GM20431 (cell line): ENCODE data around the gene CFAP99.

Source experiments
- in situ Hi-C: fragments of 300-500 bp; cut with MseI, MboI; formaldehyde crosslinking; loops from one replicate; pipeline ENCODE4 v1.15.0; 2020; ENCODE audit warnings: low sequenced_read_pairs; ENCODE audit not compliant: unreplicated experiment

CFAP99 gene

DNA sequence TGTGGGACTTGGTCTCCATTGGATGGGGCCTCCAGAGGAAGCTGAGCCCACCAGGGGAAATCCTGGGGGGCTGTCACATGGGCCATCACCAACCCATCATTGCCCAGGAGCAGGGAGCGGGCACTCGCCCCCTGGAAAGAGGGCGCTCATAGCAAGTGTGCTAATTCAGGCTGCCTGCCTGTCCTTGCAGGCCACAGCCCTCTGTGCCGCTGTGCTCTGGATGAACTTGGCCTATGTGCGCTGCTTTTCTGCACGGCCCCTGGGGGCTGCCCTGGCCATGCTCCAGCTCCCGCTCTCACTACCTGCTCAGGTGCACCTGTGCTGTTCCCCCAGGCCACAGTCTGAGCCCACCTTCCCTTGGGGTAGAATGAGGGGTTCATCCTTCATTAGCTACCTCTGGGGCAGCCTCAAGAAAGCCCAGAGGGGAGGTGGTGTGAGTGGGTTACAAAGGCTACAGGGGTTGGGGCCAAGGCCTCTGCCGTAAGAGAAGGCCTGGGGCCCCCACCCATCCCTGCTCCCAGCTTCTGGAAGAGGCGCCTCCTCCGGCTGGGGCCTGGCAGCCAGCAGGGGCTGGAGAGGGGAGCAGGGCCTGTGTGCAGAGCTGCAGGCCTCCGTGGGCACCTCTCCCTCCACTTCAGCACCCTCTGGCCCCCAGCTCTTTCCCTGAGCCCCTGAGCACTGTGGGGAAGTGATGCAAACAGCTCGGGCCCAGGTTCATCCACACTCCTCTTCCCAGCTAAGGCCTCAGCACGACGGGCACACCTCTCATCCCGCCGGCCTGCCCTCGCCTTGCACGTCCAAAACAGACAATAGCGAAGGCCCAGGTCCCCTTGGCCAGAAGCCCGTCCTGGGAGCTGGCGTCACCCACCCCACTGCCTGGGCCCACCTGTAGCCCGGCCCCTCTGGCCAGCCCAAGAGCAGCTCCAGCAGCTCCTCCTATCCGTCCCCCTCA lies 8.9 kb downstream of the CFAP99 start:
- in situ Hi-C loops = loop anchor here (25.0 kb wide), 1 partner anchor 190 kb away; the partner anchor contains the start of genes HAUS3 and POLN

DNA sequence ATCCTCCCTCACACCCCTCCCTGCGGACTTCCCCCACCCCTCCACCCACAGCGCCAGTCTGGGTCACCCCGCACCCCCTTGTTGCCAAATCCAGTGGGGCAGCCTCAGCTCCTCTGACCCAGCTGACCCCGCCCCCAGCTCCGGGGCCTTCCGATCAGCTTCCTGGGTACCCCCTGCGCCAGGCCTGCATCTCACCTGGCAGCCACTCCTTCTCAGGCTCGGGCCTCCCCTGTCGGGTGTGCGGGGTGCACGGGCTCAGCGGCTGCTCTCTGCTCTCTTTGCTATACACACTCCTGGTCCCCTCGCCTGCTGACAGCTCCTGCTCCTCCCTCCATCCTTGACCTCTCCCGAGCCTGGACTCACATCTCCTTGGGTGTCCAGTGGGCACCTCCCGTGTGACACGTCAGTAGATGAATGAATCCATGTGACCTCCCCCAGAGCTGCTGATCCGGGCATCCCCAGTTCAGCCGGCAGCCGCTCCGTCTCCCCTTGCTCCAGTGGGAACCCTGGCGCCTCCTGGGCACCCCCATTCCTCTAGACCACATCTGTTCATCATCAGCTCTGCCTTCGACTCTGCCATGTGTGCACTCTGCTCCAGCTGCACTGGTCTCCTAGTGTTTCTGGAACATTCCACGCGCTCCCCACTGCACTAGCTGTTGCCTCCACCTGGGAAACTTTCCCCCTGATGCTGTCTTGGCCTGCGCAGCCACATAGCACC lies 9.9 kb downstream of the CFAP99 start:
- in situ Hi-C loops = loop anchor here (25.0 kb wide), 1 partner anchor 191 kb away; the partner anchor contains the start of genes HAUS3 and POLN

DNA sequence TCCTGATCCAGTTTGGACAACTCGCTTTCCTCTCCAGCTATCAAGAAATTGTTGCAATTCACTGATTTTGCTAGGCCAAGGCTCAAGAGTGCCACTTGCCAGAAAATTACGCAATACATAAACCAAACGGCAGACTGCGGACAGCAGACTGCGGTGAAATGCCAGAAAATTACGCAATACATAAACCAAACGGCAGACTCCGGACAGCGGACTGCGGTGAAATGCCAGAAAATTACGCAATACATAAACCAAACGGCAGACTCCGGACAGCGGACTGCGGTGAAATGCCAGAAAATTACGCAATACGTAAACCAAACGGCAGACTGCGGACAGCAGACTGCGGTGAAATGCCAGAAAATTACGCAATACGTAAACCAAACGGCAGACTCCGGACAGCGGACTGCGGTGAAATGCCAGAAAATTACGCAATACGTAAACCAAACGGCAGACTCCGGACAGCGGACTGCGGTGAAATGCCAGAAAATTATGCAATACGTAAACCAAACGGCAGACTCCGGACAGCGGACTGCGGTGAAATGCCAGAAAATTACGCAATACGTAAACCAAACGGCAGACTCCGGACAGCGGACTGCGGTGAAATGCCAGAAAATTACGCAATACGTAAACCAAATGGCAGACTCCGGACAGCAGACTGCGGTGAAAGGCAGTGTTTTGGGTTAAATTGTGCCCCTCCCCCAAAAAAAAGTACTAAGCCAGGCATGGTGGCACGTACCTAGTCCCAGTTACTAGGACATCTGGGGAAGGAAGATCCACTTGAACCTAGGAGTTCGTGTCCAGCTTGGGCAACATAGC lies 11.4 kb downstream of the CFAP99 start:
- in situ Hi-C loops = loop anchor here (25.0 kb wide), 1 partner anchor 193 kb away; the partner anchor contains the start of genes HAUS3 and POLN

DNA sequence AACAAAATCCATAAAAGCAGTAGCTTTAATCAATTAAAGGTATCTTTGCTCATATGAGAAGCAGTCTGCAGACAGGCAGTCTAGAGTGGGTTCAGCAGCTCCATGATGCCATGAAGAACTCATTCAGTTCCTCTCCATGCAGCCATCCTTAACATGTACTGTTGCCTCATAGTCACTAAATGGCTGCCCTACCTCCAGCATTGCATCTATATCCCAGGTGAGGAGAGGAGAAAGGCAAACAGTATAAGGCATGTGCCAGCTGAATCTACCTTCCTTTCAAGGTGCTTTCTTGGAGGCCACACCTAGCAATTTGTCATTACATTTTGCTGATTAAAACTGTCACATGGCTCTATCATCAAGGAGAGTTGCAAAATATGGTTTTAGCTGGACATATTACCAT lies 13.2 kb downstream of the CFAP99 start:
- in situ Hi-C loops = loop anchor here (25.0 kb wide), 1 partner anchor 195 kb away; the partner anchor contains the start of genes HAUS3 and POLN

DNA sequence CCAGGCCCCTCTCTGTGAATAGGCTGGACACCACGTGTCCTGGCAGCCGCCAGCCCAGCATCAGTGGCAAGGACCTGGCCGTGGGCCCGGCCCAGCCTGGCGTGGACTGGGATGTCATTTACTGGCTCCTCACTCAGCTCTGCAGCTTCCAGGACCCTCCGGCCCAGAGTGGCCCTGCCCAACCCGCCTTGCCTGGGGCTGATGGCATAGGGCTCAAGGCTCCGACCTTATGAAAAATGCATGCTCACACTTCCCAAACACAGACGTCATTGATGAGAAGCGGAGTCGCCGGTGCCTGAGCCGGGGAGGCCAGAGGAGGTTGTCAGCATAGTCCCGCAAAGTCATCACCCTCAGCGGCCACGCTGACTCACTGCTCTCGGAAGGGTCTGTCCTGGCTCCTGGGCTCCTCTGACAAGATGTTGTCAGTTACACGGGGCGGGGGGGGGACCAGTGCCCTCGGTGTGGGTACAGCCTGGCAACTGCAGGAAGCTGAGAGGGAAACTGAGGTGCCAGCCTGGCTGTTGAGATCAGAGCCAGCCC lies 14.3 kb downstream of the CFAP99 start:
- in situ Hi-C loops = loop anchor here (25.0 kb wide), 1 partner anchor 196 kb away; the partner anchor contains the start of genes HAUS3 and POLN

DNA sequence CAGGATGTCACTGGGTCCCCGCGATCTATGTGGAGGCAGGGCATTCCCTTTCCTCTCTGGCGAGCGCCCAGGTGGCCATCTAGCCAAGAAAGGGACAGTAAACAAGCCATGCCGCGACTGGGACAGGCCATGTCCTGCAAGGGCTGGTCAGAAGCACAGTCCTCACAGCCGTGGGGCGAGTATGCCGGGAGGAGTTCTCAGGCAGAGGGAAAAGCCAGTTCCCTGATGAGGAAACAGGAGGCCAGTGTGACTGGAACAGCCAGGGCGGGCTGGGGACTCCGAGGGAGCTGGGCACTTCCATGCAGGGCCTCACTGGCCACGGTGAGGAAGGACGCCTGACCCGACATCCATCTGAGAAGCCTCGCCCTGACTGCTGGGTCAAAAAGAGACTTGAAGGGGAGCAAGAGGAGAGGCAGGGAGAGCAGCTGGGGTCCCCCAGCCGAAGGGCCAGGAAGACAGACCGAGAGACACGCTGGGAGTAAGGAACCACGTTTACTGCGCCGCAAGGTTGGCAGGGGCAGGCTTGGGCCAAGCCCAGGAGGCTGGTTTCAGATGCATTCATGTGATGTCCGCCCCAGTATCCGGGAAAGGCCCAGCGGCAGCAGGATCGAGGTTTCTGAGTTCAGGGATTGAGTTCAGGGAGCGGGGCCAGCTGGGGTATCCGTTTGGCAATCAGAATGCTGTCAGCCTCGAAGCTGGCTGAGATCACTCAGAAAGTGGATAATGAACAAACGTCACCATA lies 15.0 kb downstream of the CFAP99 start:
- in situ Hi-C loops = loop anchor here (25.0 kb wide), 1 partner anchor 196 kb away; the partner anchor contains the start of genes HAUS3 and POLN

DNA sequence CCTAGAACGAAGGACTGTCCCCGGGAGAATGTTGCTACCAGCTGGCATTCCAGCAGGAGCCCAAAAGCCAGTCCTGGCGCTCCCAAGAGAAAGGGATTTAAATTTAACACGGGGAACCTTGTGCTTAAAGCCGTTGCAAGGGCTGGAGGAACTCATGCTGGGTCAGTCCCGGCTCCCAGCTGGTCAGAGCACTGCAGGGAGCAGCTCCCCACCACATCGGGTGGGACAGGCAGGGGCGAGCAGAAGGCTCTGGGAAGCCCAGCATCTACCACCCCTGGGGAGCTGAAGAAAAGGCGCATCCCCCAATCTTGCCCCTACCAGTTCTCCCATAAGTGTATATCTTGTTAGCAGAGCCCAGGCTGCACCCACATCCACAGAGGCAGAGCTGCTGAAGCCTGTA lies 15.7 kb downstream of the CFAP99 start:
- in situ Hi-C loops = loop anchor here (25.0 kb wide), 1 partner anchor 197 kb away; the partner anchor contains the start of genes HAUS3 and POLN

DNA sequence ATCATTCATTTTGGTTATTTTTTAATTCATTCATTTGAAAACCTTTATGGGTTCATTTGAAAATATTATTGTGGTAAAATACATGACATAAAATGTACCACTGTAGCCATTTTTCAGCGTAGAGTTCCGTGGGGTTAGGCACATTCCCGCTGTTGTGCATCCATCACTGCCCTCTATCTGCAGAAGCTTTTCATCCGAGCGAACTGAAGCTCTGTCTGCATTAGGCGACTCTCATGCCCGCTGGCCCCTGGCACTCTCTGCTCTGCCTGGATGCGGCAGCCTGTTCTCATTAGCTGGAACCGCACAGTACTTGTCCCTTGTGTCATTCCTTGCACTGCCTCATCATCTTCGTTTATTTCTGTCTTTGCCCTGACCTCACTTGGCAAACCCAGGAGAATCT lies 17.5 kb downstream of the CFAP99 start:
- in situ Hi-C loops = loop anchor here (25.0 kb wide), 1 partner anchor 199 kb away; the partner anchor contains the start of genes HAUS3 and POLN

DNA sequence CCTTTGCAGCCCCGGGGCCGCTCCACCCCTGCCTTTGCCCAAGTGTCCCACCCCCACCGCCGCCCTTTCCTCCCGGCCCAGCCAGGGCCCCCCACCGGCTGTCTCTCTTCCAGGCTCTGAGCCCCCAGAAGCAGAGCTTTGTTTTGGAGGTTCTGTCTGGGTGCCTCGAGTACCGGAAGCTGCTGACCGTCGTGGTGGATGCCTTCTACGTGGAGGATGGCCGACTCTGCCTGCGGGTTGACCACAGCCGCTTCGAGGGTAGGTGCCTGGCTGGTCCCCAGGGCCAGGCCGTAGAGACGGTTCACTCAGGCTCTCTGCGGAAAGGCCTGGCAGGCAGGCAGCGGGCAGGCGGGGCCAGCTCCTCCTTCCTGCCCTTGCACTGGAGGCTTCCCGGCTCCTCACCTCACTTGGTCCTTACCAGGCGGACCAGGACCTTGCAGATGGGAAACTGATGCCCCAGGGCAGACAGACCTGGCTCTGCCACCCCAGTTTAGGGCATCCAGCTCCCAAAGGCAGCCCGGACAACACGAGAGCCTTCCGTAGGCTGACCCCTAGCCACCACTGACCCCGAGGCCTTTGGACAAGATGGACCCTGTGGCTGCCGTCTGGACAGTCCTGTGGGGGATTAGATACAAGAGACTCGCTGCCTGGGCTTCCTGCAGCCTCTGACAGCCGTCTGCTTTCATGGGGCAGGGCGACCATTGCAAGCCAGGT lies 18.2 kb downstream of the CFAP99 start:
- in situ Hi-C loops = loop anchor here (25.0 kb wide), 1 partner anchor 200 kb away; the partner anchor contains the start of genes HAUS3 and POLN

DNA sequence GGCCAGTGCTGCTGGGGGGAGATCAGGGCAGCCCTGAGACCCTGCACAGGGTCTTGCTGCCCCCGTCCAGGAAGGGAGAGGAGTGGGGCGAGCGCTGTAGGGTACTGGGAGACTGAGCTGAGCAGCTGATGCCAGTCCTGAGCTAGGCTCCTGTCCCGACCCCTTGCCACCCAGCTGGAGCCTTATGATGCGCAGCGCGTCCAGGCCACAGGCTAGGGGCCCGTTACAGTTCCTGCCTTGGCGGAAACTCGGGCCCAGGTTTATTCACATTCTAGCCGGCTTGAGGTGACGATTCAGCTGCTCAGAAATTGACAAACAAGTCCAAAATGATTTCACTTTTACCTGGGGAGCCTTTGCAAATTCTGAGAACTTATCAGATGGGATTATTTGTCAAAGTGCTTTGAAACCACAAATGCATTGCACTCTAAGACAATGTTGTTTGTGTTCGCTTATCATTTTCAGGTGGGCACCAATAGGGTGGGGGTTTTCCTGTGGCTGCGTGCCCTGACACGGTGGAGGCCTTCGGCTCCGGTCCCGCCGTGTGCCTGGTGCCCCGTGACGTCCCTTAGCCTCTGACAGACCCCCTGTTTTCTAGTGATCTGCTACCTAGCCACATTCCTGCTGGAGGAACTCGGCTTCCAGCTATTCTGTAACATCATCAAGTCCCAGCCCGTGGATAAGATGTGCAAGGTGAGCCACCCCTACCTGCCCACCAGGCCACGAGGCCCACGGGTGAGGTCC lies 18.9 kb downstream of the CFAP99 start:
- in situ Hi-C loops = loop anchor here (25.0 kb wide), 1 partner anchor 200 kb away; the partner anchor contains the start of genes HAUS3 and POLN

DNA sequence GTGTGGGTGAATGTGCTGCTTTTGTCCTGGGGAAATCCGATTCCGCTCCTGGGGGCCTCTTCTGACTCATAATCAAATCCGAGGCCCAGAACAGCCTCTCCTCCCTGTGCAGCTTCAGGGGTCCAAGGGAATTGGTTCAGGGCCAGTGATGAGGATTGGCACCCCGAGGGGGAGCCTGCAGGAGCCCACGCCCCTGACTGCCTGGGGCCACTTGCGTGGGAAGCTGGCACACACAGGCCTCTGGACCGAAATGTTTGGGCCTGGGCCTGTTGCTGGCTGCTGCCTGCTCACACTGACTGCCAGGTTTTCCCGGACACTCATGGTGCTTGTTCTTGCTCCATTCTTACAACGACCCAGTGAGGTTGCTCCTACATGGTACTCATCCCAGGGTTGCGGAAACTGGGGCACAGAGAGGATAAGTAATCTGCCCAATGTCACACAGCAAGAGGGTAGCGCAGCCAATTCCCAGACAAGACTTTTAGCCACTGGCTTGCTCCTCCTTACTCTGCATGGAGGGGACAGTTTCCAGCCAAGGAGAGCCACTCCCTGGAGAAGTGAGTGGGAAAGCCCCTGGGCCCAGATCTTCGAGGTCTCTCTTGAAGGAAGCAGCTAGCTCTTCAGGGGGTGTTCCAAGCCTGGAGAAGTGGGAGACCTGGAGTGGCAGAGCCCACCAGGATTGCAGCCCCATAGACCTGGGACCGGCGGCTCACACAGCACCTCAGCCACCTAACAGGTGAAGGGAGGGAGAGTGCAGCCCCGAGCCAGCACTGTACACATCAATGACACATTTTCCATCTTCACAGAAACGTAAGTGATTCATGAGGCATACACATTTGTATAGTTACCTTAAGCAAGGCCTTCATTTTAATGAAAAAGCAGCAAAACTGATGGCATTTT lies 20.3 kb downstream of the CFAP99 start:
- in situ Hi-C loops = loop anchor here (25.0 kb wide), 1 partner anchor 202 kb away; the partner anchor contains the start of genes HAUS3 and POLN

DNA sequence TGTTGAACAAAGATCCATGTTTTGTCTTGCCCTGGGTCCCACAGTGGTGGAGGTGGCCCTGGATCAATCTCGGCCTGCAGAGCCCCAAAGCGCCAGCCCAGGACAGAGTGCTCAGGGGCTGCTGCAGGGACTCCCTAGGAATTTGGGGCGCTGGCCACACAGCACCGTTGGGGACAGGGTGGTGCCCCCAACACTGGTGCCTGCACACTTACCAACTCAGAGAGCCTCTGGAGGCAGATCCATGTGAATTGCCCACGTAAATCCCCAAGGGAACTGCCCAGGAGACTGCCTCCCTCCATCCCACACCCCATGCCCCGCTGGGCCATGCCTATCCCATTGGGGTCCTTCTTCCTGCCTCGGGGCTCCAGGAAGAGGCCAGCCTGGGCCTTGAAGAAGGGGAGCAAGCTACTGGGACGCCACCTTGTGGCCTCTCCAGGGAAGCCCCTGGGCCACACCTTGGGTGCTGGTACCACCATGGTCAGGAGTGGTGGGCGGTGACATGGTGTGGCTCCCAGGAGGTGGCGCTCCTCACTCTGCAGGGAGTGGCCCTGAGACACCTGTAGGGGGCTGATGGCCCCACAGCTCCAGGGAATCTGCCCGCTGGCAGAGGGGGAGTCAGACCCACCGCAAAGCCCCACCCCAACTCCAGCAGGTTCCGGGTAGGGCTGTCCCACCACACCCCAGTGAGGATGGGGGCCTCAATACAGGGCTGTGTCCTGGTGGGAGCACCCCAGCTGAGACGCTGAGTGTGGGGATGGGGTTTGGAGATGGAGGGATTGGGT lies 22.8 kb downstream of the CFAP99 start:
- in situ Hi-C loops = loop anchor here (25.0 kb wide), 1 partner anchor 204 kb away; the partner anchor contains the start of genes HAUS3 and POLN

DNA sequence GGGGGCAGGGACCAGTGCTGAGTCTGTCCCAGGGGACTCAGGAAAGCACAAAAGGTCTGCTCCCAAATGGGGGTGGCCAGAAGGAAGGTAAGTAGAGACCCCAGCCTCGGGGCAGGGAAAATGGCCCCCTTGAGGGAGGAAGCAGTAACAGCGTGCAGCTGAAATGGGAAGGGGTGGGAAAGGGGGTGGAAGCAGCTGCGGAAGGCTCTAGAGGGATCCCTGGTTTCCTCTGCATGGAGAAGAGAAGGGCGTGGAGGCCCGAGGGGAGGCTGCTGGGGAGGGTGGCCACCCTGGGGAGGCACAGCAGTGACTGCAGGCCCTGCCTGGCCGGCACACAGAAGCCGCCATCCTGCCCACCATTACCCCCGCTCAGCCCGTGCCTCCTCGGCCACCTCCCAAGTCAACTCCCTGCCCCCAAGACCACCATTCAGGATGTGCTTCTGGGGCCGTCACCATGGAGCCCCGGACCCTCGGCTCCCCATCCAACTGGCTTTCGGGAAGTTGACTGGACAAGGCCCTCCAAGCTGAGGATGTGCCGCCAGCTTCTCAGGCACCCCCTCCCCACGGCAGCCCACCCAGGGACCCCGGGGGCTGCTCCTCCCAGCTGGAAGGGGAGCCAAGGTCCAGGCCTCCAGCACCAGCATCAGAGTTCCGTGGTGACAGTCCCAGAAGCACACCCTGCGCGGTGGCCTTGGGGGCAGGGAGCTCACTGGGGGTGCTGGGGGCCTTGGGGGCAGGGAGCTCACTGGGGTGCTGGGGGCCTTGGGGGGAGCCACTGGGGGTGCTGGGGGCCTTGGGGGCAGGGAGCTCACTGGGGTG lies 23.6 kb downstream of the CFAP99 start:
- in situ Hi-C loops = loop anchor here (25.0 kb wide), 1 partner anchor 205 kb away; the partner anchor contains the start of genes HAUS3 and POLN

DNA sequence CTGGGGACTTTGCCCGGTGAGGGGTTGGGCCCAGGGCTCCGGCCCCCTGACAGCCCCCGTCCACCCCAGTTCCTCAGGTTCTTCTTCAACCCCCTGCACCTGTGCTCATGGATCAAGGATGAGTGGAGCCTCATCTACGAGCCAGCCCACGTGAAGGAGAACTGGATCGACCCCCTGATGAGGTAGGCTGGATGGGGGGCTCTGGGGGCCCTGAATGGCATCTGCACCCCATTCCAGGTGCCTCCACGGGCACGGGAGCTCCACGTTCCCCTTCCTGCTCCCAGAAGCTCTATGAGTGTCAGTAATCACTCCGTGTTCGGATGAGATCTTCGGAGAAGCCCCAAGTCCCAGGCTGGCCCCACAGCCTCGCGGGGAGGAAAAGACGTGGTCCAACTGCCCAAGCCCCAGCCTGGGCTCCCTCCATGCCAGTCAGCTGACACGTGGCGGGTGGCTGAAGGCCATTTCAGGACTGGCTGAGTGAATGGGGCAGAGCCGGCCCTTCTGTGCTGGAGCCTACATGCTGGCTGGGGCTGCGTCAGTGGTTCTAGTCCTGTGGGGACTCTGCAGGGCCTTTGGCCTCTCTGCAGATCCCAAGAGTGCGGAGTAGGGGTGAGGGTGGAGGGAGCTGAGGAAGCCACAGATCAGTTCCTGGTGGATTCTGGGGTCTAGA lies 24.4 kb downstream of the CFAP99 start:
- in situ Hi-C loops = loop anchor here (25.0 kb wide), 1 partner anchor 206 kb away; the partner anchor contains the start of genes HAUS3 and POLN
